GM23248 (cell line): ENCODE measurements around the gene DOK6. TPM values are rescaled to one million over a fixed set of nuclear protein-coding genes. Genes with fewer than 3 reads are reported as not detected.

ENCODE experiments used
- DNase-seq: peaks from one replicate; pipeline ENCODE4 v3.0.0-alpha.2; 2015
- H2AFZ ChIP-seq: fragments of 200-600 bp; sonication (generic); 2 replicates; pipeline ENCODE4 v1.6.1; 2016; ENCODE audit warnings: antibody characterized with exemption
- H3F3A ChIP-seq: fragments of 200-600 bp; sonication (generic); 2 replicates; pipeline ENCODE4 v1.6.1; 2016; ENCODE audit warnings: mild to moderate bottlenecking, antibody characterized with exemption, mixed run types; ENCODE audit not compliant: insufficient read depth
- H3K27ac ChIP-seq: fragments of 200-600 bp; sonication (generic); 2 replicates; pipeline ENCODE4 v1.5.1; 2016; ENCODE audit warnings: mild to moderate bottlenecking
- H3K27me3 ChIP-seq: fragments of 200-600 bp; sonication (generic); replicated peaks from 2 replicates; pipeline ENCODE4 v1.6.1; 2016; ENCODE audit warnings: mild to moderate bottlenecking; ENCODE audit not compliant: insufficient read depth
- H3K36me3 ChIP-seq: fragments of 200-600 bp; sonication (generic); 2 replicates; pipeline ENCODE4 v1.6.1; 2016; ENCODE audit warnings: low read depth, mild to moderate bottlenecking
- H3K4me1 ChIP-seq: fragments of 200-600 bp; sonication (generic); 2 replicates; pipeline ENCODE4 v1.6.1; 2016; ENCODE audit warnings: mild to moderate bottlenecking; ENCODE audit not compliant: insufficient read depth
- H3K4me2 ChIP-seq: fragments of 200-600 bp; sonication (generic); one replicate; pipeline ENCODE4 v1.6.1; 2016; ENCODE audit warnings: mild to moderate bottlenecking; ENCODE audit not compliant: unreplicated experiment
- H3K4me3 ChIP-seq: fragments of 200-600 bp; sonication (generic); 2 replicates; pipeline ENCODE4 v1.5.1; 2016; ENCODE audit warnings: mild to moderate bottlenecking
- H3K79me2 ChIP-seq: fragments of 200-600 bp; sonication (generic); 2 replicates; pipeline ENCODE4 v1.6.1; 2016; ENCODE audit warnings: mild to moderate bottlenecking; ENCODE audit not compliant: insufficient read depth
- H3K9ac ChIP-seq: fragments of 200-600 bp; sonication (generic); 2 replicates; pipeline ENCODE4 v1.6.1; 2016; ENCODE audit warnings: mild to moderate bottlenecking
- H3K9me2 ChIP-seq: fragments of 200-600 bp; sonication (generic); 2 replicates; pipeline ENCODE4 v1.6.1; 2016; ENCODE audit warnings: mixed run types, mild to moderate bottlenecking, moderate library complexity; ENCODE audit not compliant: insufficient read depth
- H3K9me3 ChIP-seq: fragments of 200-600 bp; sonication (generic); one replicate; pipeline ENCODE4 v1.6.1; 2017; ENCODE audit warnings: low read depth
- H4K20me1 ChIP-seq: fragments of 200-600 bp; sonication (generic); 2 replicates; pipeline ENCODE4 v1.6.0; 2016; ENCODE audit not compliant: insufficient read depth
- EZH2 ChIP-seq: fragments of 200-600 bp; sonication (generic); IDR thresholded peaks from 2 replicates; pipeline ENCODE4 v1.6.1; 2018; ENCODE audit warnings: antibody characterized with exemption, mild to moderate bottlenecking; ENCODE audit not compliant: insufficient read depth, poor library complexity, severe bottlenecking
- EZH2phosphoT487 ChIP-seq: fragments of 200-600 bp; sonication (generic); IDR thresholded peaks from 2 replicates; pipeline ENCODE4 v1.6.1; 2018; ENCODE audit warnings: antibody characterized with exemption, moderate library complexity, mild to moderate bottlenecking, low read depth; ENCODE audit not compliant: insufficient read depth
- WGBS, 2 experiments: methylation state at CpG; one replicate each; pipeline ENCODE4 v1.1.6; 2015 to 2017; ENCODE audit warnings: low lambda C conversion rate in 2 of 2, low coverage in 1 of 2; ENCODE audit errors: missing lambda C conversion rate in 2 of 2; 5-methylcytosine and 5-hydroxymethylcytosine counted together
- in situ Hi-C: fragments of 300-500 bp; cut with MboI; formaldehyde crosslinking; loops from 2 replicates; pipeline ENCODE4 v1.15.0; 2020
- polyA plus RNA-seq: library from polyadenylated mRNA; unstranded; fragments of >200 nt; fragmentation: Nextera tagmentation; extraction: Ambion mirVana; gene quantifications from 2 replicates; pipeline ENCODE4 v1.2.1, GENCODE V29; 2016
- total RNA-seq: library from RNA; depleted of rRNA; stranded (reverse); fragments of >200 nt; shearing (Covaris generic); gene quantifications from 2 replicates; pipeline ENCODE4 v1.2.3, GENCODE V29; 2014

Gene DOK6
- total and polyA plus RNA-seq, 2 experiments from 2014 or later: 1.1 to 5.2 TPM

DNA sequence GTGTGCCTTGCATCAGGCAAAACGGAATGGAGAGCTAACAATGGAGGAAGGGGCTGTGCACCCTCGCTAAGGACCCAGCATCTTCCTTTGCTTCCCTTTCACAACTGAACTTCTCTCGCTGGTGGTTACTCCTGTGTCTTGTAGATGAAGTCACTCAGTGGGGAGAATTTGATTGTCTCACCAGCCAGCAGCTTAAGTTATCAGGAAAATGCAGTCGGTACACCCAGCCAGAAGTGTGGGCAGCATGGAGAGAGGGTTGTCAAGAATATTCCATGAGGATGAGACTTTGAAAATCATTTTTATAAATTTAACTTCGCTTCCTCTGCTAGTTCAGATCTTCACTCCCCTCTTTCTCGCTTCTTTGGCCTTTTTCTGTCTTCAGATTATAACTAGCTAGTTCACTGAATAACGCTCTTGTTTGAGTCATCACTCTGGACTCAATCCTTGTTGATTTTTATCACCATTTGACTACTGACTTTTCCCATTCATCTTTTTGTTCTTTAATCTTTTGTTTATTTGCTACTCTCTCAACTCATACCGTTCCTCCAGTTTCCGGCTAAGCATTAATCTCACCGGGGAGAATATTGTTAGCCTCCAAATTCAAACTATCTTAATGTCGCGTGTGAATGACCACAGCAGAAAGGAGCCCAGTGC lies 325.3 kb downstream of the DOK6 start:
- TF ChIP-seq EZH2phosphoT487 (no peak), EZH2 (no peak)
- H3F3A ChIP-seq: no peaks in the 10 kb centered on the region
- H4K20me1 ChIP-seq: no peaks in the 10 kb centered on the region
- whole genome bisulfite sequencing, 2 experiments: 93 to 95% methylated on average over 12 of the region's 12 CpGs
- H3K4me3 ChIP-seq: no peak overlapping the region
- H3K4me1 ChIP-seq: no peaks in the 10 kb centered on the region
- H3K36me3 ChIP-seq: no peaks in the 10 kb centered on the region
- no peak for DNase-seq
- H3K27ac ChIP-seq: no peak overlapping the region
- no peak overlapping the region for H2AFZ ChIP-seq
- in situ Hi-C loops: no loop called here
- no peak overlapping the region for H3K4me2 ChIP-seq
- no peaks in the 10 kb centered on the region for H3K27me3 ChIP-seq
- no peaks in the 10 kb centered on the region for H3K9me2 ChIP-seq
- no peaks in the 10 kb centered on the region for H3K9me3 ChIP-seq
- no peak overlapping the region for H3K9ac ChIP-seq
- H3K79me2 ChIP-seq: no peaks in the 10 kb centered on the region

DNA sequence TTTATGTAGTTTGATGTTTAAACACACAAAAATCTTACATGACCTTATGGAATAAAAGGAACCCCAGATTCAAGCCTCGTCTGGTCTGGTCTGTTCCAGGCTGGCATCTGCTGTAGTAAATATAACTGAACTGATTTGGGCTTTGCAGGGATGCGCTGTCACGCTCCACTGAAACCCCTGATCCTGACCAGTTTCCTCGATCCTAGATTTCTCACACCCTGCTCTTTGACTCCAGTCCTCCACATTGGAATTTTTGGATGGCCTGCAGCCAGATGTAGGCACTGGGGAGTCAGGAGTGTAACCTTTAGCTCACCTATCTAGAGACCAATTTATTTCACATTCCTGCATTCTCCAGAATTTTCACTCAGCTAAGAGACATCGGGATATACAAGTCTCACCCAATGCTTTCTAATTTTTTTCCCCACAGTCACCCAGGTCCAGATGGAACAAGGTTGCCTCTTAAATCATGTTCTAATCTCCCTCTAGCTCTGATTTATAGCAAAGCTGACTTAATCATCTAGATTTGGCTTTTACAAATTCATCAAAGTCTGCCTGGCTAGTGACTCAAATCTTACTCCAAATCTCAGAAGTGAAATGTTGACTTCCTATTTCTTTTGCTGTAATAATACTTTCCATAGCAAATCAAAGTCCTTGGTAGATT lies 327.4 kb downstream of the DOK6 start:
- Histone ChIP-seq H4K20me1 (no peaks in the 10 kb centered on the region), H3K9me3 (no peaks in the 10 kb centered on the region), H3K4me2 (no peak overlapping the region), H3K27me3 (no peaks in the 10 kb centered on the region), H3K4me3 (no peak overlapping the region), H3K36me3 (no peaks in the 10 kb centered on the region), H3K9ac (no peak overlapping the region), H2AFZ (no peak overlapping the region), H3K27ac (no peak overlapping the region), H3K79me2 (no peaks in the 10 kb centered on the region), H3K4me1 (no peaks in the 10 kb centered on the region), H3F3A (no peaks in the 10 kb centered on the region), H3K9me2 (no peaks in the 10 kb centered on the region)
- no peak for DNase-seq
- 72 to 74% methylated on average over 5 of the region's 5 CpGs for WGBS, 2 experiments
- TF ChIP-seq EZH2phosphoT487 (no peak), EZH2 (no peak)
- in situ Hi-C loops: no loop called here

DNA sequence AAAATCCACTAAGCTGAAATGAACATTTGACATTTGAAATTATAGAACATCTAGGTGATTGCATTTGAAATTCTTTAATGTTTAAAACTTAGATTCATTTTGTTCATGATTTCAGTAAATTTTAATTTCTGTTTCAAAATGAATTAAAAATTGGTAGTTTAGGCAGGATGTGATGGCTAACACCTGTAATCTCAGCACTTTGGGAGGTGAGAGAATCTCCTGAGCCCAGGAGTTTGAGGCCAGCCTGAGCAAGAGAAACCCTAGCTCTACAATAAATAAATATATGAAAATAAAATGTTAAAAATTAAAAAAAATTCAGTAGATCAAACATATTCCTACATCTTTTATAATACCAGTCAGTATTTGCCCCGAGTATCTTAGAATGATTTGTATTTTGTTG lies 330.0 kb downstream of the DOK6 start:
- in situ Hi-C loops: no loop called here
- WGBS, 2 experiments: 77 to 85% methylated on average over 1 of the region's 1 CpG
- H3K9ac ChIP-seq: no peak overlapping the region

DNA sequence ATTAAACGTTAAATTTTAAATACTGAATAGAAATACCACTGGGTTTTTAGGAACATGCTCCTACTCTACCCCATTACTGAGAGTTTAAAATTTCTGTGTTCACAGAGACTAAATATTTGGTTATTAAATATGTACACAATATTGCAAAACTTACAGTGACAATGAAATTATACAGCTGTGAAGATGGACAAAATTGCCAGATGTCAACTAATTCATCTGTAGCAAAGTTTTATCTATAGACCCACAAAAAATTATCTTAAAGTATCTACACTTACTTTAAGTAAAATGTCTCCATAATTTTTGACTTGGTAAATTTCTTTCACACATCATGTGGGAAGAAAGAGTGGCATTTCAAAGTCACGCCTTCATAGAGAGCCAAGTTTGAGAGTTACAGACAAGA lies 333.8 kb downstream of the DOK6 start:
- no peak for DNase-seq
- Histone ChIP-seq H3K27me3 (no peaks in the 10 kb centered on the region), H4K20me1 (no peaks in the 10 kb centered on the region), H3F3A (no peaks in the 10 kb centered on the region), H3K36me3 (no peaks in the 10 kb centered on the region), H3K9me2 (no peaks in the 10 kb centered on the region), H2AFZ (no peak overlapping the region), H3K4me1 (no peaks in the 10 kb centered on the region), H3K9ac (no peak overlapping the region), H3K4me3 (no peak overlapping the region), H3K9me3 (no peaks in the 10 kb centered on the region), H3K4me2 (no peak overlapping the region), H3K27ac (no peak overlapping the region), H3K79me2 (no peaks in the 10 kb centered on the region)
- TF ChIP-seq EZH2 (no peak), EZH2phosphoT487 (no peak)
- WGBS, 2 experiments: 60 to 72% methylated on average over 2 of the region's 2 CpGs
- in situ Hi-C loops: no loop called here

More for the DNA sequence above, 330.0 kb downstream of the DOK6 start:
- no peaks in the 10 kb centered on the region for H3K79me2 ChIP-seq
- H3K4me2 ChIP-seq: no peak overlapping the region
- H4K20me1 ChIP-seq: no peaks in the 10 kb centered on the region
- no peaks in the 10 kb centered on the region for H3F3A ChIP-seq
- no peak for TF ChIP-seq EZH2
- no peak for TF ChIP-seq EZH2phosphoT487
- no peak for DNase-seq
- no peak overlapping the region for H3K4me3 ChIP-seq
- no peak overlapping the region for H2AFZ ChIP-seq
- H3K27ac ChIP-seq: no peak overlapping the region
- H3K36me3 ChIP-seq: no peaks in the 10 kb centered on the region
- H3K9me2 ChIP-seq: no peaks in the 10 kb centered on the region
- H3K27me3 ChIP-seq: no peaks in the 10 kb centered on the region
- no peaks in the 10 kb centered on the region for H3K9me3 ChIP-seq
- no peaks in the 10 kb centered on the region for H3K4me1 ChIP-seq
